ENCODE results near the gene MPHOSPH10.
"Not testable (repeated sequence)": the region's sequence is repeated elsewhere in the genome, so short reads cannot be mapped to it uniquely, and the experiment has no call there.

MPHOSPH10 gene

DNA sequence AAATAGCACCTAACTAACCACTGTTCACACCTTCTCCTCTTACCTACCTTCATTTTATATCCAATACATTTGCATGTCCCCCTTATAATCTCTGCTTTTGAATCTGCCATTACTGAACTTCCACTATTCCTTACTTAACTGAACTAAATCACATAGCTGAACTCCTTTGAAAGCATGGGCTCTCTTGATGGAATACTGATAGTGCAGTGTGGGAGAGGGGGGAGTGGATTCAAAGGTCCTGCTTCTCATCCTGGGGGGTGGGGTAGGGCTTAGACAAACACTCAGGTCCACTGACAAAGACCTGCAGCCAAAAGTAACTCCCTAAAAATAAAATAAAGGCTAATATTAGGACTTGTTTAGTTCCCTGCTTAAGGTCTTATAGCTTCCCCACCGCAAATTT lies 9.0 kb upstream of the MPHOSPH10 start:
- DNase-seq (ENCODE audit: low read depth in 1 of 2, low spot score in 1 of 2), result no peak

DNA sequence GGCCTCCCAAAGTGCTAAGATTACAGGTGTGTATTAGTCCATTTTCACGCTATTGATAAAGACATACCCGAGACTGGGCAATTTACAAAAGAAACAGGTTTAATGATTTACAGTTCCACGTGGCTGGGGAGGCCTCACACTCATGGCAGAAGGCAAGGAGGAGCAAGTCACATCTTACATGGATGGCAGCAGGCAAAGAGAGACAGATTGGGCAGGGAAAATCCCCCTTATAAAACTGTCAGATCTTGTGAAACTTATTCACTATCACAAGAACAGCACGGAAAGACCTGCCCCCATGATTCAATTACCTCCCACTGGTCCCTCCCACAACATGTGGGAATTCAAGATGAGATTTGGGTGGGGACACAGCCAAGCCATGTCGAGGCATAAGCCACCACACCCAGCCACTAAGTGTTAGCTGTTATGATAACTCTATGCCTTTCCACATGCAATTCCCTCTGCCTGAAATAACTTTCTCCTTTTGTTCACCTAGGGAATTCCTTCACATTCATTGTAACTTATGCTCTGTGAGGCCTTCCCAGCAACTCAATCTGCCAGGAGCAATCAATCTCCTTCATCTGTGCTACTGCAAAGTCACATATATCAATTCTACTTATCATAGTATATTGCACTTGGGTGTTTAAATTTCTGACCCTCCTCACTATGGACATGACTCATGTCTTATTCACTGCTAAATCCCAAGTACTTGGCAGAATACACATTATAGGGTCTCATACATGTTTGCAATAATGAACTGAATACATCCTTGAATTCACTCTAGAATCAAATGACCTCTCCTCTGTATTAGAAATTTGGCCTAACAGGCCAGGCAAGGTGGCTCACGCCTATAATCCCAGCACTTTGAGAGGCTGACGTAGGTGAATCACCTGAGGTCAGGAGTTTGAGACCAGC lies 7.8 kb upstream of the MPHOSPH10 start:
- DNase-seq (ENCODE audit: low read depth in 1 of 2, low spot score in 1 of 2), result no peak

DNA sequence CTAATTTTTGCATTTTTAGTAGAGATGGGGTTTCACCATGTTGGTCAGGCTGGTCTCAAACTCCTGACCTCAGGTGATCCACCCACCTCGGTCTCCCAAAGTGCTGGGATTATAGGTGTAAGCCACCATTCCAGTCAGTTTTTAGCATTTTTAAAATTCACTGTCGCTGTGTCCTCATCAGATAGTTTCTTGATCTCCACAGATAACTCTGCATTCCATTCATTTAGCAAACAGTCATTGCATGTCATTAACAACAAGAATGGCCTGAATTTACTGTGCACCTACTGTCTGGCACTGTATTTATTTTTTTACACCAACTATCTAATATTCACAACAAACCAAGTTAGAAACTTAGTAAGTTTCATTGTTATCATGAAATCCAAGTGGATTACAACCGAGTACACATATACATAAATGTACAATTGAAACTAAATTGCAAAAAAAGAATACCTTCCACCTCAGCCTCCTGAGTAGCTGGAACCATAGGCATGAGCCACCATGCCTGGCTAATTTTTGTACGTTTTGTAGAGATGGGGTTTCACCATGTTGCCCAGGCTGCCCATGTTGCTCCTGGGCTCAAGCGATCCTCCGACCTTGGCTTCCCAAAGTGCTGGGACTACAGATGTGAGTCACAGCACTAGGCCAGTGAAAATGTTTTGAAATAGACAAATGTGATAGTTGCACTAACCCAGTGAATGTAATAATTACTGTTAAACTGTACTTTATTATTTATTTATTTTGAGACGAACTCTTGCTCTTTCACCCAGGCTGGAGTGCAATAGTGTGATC lies 4.7 kb upstream of the MPHOSPH10 start:
- no peak for DNase-seq (ENCODE audit: low read depth in 1 of 2, low spot score in 1 of 2)

DNA sequence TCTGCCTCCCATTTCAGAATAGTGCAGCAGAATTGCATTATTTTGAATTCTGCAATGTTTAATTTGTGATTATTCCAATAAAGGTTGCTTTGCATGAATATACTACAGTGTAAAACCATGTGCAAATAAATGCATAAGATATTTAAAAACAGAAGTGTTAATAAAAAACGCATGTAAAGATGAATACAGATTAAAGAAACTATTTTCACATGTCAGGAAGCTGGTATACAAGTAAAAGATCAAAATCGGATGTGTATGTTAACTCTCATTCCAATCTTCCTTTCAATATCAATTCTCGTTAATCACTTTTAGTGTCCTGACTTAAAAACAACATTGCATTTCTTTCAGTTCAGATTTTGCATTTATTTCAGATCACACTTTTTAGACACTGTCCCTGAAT lies 3.5 kb upstream of the MPHOSPH10 start:
- no peak for DNase-seq (ENCODE audit: low read depth in 1 of 2, low spot score in 1 of 2)

DNA sequence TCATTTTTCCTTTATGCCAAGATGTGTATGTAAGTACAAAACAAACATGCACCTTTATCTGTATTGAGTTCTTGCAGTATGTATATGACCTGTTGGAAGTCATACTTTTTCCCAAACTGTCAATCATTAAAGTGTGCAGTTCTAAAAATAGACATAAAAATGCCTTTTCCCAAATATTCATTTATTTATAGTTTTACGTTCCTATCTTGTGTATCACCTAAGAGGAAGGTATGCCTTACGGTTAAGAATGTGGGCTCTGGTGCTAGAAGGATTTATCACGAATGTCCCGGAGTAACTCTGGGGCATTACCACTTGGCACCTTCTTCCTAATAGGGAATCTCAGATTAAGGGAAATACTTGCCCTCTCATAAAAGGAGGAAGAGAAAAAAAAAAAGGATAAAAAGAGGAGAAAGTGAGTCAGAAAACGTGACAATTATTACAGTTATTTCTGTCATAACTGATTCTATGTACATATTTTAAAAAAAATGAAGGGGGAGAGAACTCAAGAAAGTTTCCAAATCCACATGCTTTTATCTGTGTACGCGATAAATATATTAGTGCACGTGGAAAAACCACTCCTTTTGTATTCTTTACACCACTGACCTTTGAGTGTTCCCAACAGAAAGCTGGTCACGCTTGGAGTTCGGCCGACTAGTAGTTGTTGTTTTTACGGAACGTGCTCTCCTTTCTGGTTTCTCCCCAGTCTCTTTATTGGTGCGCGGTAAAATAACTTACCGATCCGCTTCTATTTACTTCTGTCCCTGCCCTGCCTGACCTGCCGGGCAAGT lies 1.1 kb upstream of the MPHOSPH10 start:
- DNase-seq (ENCODE audit: low read depth in 1 of 2, low spot score in 1 of 2), result no peak

DNA sequence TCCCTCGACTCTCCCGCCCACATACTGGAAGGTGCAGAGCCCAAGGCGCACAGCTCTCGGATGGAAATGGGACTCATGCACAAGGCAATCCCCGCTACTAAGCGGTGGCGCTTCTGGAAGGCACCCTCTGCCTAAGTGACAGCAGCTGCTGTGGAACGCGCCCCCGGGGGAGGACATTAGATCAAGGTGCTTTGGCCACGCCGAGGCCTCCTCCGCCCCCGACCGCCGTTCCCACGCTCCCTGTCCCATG lies 607 bp upstream of the MPHOSPH10 start:
- DNase-seq (ENCODE audit: low read depth in 1 of 2, low spot score in 1 of 2), result no peak

DNA sequence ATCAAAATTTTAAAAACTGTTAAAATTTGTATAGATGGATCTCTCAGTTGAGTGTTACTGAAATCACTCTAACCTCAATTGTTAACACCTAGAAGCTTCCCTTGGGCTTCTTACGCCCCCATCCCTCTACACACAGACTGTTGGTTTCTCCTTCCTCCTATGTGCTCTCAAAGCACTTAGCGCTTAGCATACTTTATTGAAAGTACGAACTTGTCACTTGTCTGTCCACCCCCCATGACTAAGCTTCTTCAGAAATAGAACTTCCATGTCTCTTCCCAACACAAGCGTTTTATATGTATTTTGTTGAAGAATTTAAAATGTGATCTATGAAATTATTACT lies 441 bp downstream of the MPHOSPH10 start:
- DNase-seq (ENCODE audit: low read depth in 1 of 2, low spot score in 1 of 2), result no peak

DNA sequence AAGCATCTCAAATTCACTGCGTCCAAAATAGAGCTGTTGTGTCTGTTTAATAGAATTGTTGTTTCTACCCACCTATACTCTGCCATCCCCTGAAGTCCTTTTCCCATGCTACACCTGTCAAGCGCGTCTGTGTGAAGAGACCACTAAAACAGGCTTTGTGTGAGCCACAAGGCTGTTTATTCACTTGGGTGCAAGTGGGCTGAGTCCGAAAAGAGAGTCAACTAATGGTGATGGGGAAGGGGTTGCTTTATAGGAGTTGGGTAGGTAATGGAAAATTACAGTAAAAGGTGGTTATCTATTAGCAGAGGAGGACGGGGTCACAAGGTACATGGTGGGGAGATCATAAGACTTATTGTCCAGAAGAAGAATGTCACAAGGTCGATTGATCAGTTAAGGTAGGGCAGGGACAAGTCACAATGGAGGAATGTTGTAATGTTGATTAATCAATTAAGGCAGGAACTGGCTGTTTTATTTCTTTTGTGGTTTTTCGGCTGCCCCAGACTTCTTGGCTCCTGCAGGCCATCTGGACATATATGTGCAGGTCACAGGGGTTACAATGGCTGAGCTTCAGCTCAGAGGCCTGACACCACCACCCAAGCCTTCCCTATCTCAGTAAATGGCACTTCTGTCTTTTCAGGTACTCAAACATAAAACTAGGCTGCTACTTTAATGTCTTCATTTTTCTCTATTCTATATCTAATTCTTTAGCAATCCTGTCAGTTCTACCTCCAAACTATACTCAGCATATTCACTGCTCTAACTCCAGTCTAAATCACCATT lies 1.1 kb downstream of the MPHOSPH10 start:
- not testable (repeated sequence) for DNase-seq (ENCODE audit: low read depth in 1 of 2, low spot score in 1 of 2)

DNA sequence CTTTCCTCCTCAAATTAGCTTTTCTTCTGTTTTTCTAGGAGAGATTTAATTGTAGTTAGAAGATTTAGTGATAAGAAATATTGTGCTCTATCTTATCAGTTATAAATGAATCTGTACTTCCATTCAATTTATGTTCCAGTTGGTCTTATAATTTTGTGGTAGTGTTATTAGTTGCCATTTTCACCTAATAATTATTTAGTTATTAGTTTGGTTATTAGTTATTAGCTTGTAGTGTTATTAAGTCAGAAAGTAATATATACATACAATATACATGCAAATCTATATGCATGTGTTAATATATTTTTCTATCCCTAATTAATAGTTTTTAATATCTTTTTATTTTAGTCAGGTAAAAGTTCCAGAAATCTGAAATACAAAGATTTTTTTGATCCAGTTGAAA lies 3.2 kb downstream of the MPHOSPH10 start:
- no peak for DNase-seq (ENCODE audit: low read depth in 1 of 2, low spot score in 1 of 2)

DNA sequence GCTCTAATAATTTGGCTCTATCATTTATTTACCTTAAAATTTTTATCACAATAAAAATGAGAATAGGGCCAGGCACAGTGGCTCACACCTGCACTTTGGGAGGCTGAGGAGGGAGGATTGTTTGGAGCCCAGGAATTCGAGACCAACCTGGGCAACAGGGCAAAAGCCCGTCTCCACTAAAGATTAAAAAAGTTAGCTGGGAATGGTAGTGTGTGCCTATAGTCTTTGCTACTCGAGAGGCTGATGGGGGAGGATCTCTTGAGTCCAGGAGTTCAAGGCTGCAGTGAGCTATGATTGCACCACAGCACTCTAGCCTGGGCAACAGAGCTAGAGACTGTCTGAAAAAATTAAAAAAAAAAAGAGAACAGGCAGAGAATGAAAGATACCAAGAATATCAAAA lies 5.7 kb downstream of the MPHOSPH10 start:
- DNase-seq (ENCODE audit: low read depth in 1 of 2, low spot score in 1 of 2), result no peak

DNA sequence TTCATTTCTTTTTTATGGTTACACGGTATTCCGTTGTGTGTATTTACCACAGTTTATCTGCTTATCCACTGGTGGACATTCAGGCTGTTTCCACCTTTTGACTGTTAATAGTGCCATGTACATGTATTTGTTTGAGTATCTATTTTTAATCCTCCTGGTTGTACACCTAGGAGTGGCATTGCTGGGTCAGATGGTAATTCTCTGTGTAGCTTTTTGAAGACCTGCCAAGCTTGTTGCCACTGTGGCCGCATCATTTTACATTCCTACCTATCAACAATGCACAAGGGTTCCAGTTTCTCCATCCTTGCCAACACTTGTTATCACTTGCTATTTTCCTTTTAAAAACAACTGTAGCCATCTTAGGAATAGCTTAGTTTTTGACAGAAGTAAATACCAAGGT lies 13.3 kb downstream of the MPHOSPH10 start:
- no peak for DNase-seq (ENCODE audit: low read depth in 1 of 2, low spot score in 1 of 2)

DNA sequence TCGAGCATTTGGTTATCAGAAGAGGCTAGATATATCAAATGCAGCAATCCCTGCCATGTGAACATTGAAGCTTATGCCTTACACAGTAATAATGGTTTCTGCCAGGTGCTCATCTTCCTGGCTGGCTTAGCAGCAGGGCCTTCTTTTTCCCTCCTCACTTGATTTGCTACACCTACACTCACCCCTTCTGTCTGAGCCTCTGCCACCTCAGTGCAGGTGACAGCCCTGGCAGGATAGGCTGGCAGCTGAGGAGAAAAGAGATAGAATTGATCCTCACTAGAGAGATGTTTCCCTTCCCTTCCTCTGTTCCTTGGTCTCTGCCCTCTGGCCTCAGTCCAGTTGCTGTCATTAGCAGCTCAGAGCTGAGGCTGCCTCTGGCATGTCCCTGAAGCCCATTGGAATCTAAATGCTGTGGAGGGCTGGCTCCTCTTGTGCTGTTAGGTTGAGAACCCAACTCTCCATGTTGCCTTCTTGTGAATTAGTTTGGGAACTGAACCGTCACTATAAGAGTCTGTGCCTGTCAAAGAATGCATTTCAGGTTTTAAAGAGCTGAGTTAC lies 18.2 kb downstream of the MPHOSPH10 start:
- DNase-seq (ENCODE audit: low read depth in 1 of 2, low spot score in 1 of 2), result no peak

DNA sequence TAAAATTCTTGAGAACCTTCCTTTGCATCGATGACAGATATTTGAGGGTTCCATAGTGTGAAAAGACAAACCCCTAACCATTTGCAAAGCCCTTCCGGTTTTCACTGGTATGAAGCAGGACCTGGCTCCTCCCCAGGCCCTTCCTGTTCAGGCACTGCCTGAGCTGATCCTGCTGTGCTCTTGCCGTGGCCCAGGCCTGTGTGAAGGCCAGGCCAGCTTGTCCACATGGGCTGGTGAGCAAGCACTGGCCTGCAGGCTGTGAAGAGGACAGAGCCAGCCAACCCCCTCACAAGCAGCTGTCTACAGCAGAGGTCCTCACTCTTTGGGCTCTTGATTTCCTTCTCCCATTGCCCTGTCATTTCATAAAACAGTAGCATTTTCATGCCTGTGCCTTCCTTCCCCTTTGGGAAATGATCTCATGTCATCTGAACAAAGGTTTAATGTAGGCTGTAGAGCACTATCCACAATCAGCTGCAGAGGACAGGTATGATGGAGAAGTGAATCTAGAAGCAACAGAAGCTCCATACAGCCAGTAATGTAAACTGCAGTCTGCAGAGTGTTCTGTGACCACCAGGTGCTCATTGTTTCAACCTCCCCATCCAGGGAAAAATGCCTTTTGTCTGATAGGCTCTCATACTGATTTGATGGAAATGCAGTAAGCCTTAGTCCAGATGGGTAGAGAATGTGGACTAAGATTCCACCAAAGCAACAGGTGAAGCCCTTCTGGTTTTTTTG lies 19.8 kb downstream of the MPHOSPH10 start:
- DNase-seq (ENCODE audit: low read depth in 1 of 2, low spot score in 1 of 2), result no peak

DNA sequence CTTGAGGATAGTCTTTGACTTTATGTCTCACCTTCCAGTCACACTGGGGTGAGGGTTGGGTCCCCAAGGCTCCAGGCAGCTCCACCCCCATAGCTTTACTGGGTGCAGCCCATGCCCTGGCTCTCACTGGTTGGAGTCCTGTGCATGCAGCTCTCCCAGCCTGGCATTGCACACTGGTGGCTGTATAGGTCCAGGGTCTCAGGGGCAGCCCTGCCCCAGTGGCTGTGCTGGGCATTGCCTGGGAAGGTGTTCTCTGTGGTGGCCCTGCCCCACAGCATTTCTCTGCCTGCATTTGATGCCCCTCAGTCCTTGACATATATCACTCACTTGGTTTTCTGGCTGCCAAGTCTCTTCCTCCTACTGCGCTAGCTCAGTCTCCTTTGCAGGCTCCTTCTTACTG lies 21.2 kb downstream of the MPHOSPH10 start:
- no peak for DNase-seq (ENCODE audit: low read depth in 1 of 2, low spot score in 1 of 2)

DNA sequence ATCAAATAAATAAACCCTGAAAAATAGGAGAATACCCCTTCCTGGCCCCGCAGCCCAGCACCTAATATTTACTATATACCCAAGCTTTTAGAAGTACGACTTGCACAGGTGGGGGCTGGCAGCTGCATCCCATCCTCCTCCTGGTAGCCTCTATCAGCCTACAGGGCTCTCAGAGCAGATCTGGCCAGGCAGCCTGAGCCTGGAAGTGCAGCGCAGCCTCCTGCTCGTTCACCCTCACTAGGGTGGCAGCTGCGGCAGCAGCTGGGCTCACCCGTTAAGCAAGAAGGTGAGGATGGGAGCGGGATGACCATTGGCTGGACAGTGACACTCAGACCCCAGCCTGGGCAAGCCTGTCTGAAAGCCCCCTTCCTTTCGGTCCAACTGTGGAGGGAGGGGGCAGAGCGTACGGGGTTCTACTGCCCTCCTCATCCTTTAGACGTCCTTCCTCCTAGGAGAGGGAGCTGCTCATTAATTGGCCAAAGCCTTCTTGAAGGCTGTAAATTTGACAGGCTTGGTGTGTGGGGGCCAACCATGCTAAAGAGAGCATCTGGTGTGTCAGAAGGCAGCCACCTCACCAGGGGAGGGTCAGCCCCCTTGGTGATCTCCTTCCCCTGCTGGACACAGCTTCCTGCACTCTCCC lies 23.3 kb downstream of the MPHOSPH10 start:
- DNase-seq (ENCODE audit: low read depth in 1 of 2, low spot score in 1 of 2), result no peak

DNA sequence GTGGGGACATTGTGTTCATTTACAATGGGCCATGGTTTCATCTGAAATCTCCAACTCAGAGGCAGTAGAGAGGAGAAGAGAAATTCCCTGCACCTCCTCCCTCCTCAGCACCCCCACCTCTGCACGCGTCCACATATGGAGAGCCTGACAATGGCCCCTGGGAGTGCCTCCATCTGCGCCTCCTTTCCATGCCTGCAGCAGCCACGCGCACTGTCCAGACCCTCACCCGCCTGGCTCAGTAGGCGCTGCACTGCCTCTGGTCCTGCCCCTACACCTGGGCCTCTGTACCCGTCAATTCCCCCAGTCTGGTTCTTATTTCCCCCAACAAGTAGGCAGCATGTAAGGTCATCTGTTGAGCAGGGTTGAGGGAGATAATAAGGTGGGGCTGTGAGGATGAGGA lies 23.8 kb downstream of the MPHOSPH10 start:
- DNase-seq (ENCODE audit: low read depth in 1 of 2, low spot score in 1 of 2), result no peak

DNA sequence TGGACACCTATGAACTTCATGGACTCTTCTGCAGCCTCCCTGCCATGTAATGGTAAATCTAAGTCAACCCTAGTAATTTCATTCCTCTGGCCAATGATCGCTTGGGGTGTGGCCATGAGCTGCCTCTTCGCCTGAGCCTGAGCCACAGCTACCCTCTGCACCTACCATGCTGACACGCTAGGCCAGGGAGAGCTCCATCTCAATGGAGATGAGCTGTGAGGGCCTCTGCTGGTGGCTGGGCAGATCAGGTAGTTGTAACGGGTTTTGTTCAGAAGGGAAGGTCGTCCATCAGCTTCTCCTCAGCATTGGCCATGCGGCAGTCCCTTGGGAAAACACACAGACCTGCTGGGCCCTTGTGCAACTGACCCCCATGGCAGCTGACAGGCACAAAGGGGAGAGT lies 24.4 kb downstream of the MPHOSPH10 start:
- DNase-seq (ENCODE audit: low read depth in 1 of 2, low spot score in 1 of 2), result no peak

DNA sequence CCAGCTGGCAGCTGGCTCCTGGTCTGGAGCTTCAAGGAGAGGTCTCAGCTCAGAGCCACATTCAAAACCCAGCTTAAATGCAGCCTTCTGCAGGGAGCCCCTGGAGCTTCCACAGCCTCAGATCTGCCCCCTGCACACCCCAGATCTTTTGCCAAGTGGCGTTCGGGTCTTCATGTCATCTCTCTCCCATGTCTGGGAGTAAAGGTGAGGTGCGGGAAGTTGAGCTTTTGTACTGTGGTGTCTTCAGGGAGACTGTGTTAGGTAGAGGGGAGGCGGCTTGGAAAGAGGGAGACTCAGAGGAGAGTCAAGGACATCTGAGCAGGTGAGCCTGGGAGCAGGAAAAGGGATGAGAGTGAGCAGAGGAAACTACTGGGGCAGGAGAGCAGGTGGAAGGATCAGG lies 25.4 kb downstream of the MPHOSPH10 start:
- no peak for DNase-seq (ENCODE audit: low read depth in 1 of 2, low spot score in 1 of 2)

DNA sequence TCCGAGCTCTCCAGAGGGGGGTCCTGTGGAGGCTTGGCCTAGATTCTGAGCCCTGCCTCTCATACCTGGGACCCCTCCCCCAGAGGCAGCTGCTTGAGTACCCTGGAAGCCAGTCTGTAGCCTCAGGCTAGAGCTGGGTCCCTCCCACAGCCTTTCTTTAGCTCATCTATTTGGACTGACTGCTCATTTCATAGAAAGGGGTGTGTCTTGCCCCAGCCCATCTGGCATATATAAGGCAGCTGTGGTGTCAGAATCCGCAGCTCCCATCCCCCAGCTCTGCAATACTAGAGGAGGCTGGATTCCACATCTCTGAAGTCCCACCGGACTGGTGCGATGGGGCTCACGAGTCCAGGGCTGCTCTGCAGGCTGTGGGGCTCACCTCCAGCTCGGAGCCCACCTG lies 26.1 kb downstream of the MPHOSPH10 start:
- DNase-seq (ENCODE audit: low read depth in 1 of 2, low spot score in 1 of 2), result no peak

All from activated CD4-positive, alpha-beta T cell treated with anti-CD3 and anti-CD28 coated beads, Interleukin-2, amount 50 U/mL, for 24 hours (primary cell).